Gastroesophageal sphincter (tissue), 3 donors: ENCODE measurements around the gene SOX8.

Experiments used
- CTCF ChIP-seq, 4 experiments: fragments of 200-600 bp in 2 of 4; fragments of 450-650 bp in 2 of 4; sonication (generic) in 1 of 4; IDR thresholded peaks; one replicate each; pipeline ENCODE4 v1.5.1; 2017 to 2019; ENCODE audit warnings: antibody characterized with exemption in 4 of 4, mild to moderate bottlenecking in 2 of 4, moderate library complexity in 2 of 4
- POLR2A ChIP-seq, 2 donors: fragments of 450-650 bp; IDR thresholded peaks; one replicate each; pipeline ENCODE4 v1.6.1; 2017; ENCODE audit warnings: antibody characterized with exemption in 2 of 2, mild to moderate bottlenecking in 2 of 2, moderate library complexity in 1 of 2

- TF ChIP-seq CTCF (IDR thresholded peaks at IDR 0.05) (no peak), POLR2A (IDR thresholded peaks at IDR 0.05) (no peak)
Measured at GRCh38 chr16:972316-973002, 9.1 kb upstream of the SOX8 start.
